Transverse colon (tissue), 3 donors: ENCODE data around the gene CMC1.

Source experiments
- CTCF ChIP-seq, 5 experiments: fragments of 200-600 bp in 3 of 5; fragments of 450-650 bp in 2 of 5; sonication (generic) in 3 of 5; IDR thresholded peaks; 1 replicate in 2 of 5; 2 replicates in 3 of 5; pipeline ENCODE4 v1.5.1; 2016 to 2017; ENCODE audit warnings: antibody characterized with exemption in 5 of 5, inconsistent platforms in 3 of 5, mild to moderate bottlenecking in 2 of 5, moderate library complexity in 1 of 5
- POLR2A ChIP-seq: fragments of 450-650 bp; IDR thresholded peaks from one replicate; pipeline ENCODE4 v1.6.1; 2016; ENCODE audit warnings: antibody characterized with exemption, mild to moderate bottlenecking, moderate library complexity

- TF ChIP-seq CTCF (IDR thresholded peaks at IDR 0.05) (no peak), POLR2A (no peak)
Observed at GRCh38 chr3:28243424-28244106, 2.1 kb downstream of the CMC1 start.
